Neutrophil (primary cell): Measurements from ENCODE around the gene CEMIP.

Source experiments
- H3K27ac ChIP-seq: fragments of 200-600 bp; sonication (generic); 2 replicates; pipeline ENCODE4 v1.5.1; 2016; ENCODE audit warnings: mild to moderate bottlenecking, moderate library complexity
- H3K27me3 ChIP-seq: fragments of 200-600 bp; sonication (generic); 2 replicates; pipeline ENCODE4 v1.6.0; 2016; ENCODE audit warnings: mild to moderate bottlenecking
- H3K36me3 ChIP-seq: fragments of 200-600 bp; sonication (generic); 2 replicates; pipeline ENCODE4 v1.5.1; 2017
- H3K4me1 ChIP-seq, 2 experiments: fragments of 200-600 bp in 1 of 2; sonication (generic) in 1 of 2; 1 replicate in 1 of 2; 2 replicates in 1 of 2; pipeline versions ENCODE4 v1.5.1 to v1.6.1; 2013 to 2016; ENCODE audit warnings: low read depth in 1 of 2, low read length in 1 of 2, mild to moderate bottlenecking in 1 of 2, moderate library complexity in 1 of 2; ENCODE audit not compliant: control insufficient read depth in 1 of 2, insufficient read depth in 1 of 2
- H3K4me3 ChIP-seq, 2 experiments: fragments of 200-600 bp in 1 of 2; sonication (generic) in 1 of 2; 1 replicate in 1 of 2; 2 replicates in 1 of 2; pipeline ENCODE4 v1.5.1; 2013 to 2016; ENCODE audit warnings: low read depth in 1 of 2, low read length in 1 of 2, mild to moderate bottlenecking in 1 of 2, moderate library complexity in 1 of 2
- H3K9me3 ChIP-seq: fragments of 200-600 bp; sonication (generic); 2 replicates; pipeline ENCODE4 v1.5.1; 2016
- CTCF ChIP-seq: fragments of 200-600 bp; sonication (generic); IDR thresholded peaks from 2 replicates; pipeline ENCODE4 v1.5.1; 2016; ENCODE audit warnings: antibody characterized with exemption

CEMIP gene

GRCh38 chr15:80871858-80872257 is 92.7 kb downstream of the CEMIP start:
- Histone ChIP-seq H3K27me3 (no peaks in the 10 kb centered on the region), H3K36me3 (no peaks in the 10 kb centered on the region), H3K4me1 (no peaks in the 10 kb centered on the region), H3K9me3 (no peaks in the 10 kb centered on the region), H3K27ac (no peak overlapping the region), H3K4me3 (no peak overlapping the region)
- no peak for TF ChIP-seq CTCF

- H3K4me3 ChIP-seq: no peak overlapping the region
- no peak for TF ChIP-seq CTCF
- H3K27me3 ChIP-seq: no peaks in the 10 kb centered on the region
- H3K27ac ChIP-seq: no peak overlapping the region
- H3K9me3 ChIP-seq: no peaks in the 10 kb centered on the region
- H3K4me1 ChIP-seq: no peaks in the 10 kb centered on the region
- H3K36me3 ChIP-seq: no peaks in the 10 kb centered on the region
Observed at GRCh38 chr15:80873366-80873952, 94.3 kb downstream of the CEMIP start.

- H3K9me3 ChIP-seq: no peaks in the 10 kb centered on the region
- H3K36me3 ChIP-seq: no peaks in the 10 kb centered on the region
- no peaks in the 10 kb centered on the region for H3K4me1 ChIP-seq
- H3K4me3 ChIP-seq: no peak overlapping the region
- TF ChIP-seq CTCF: no peak
- no peak overlapping the region for H3K27ac ChIP-seq
- H3K27me3 ChIP-seq: no peaks in the 10 kb centered on the region
Observed at GRCh38 chr15:80875568-80876347, 96.6 kb downstream of the CEMIP start.

- no peaks in the 10 kb centered on the region for H3K27me3 ChIP-seq
- no peak overlapping the region for H3K4me3 ChIP-seq
- TF ChIP-seq CTCF: no peak
- H3K36me3 ChIP-seq: no peaks in the 10 kb centered on the region
- no peak overlapping the region for H3K27ac ChIP-seq
- no peaks in the 10 kb centered on the region for H3K4me1 ChIP-seq
- no peaks in the 10 kb centered on the region for H3K9me3 ChIP-seq
Observed at GRCh38 chr15:80876348-80876674, 97.1 kb downstream of the CEMIP start.

- Histone ChIP-seq H3K4me3 (no peak overlapping the region), H3K4me1 (no peaks in the 10 kb centered on the region), H3K9me3 (no peaks in the 10 kb centered on the region), H3K36me3 (no peaks in the 10 kb centered on the region), H3K27me3 (no peaks in the 10 kb centered on the region), H3K27ac (no peak overlapping the region)
- TF ChIP-seq CTCF: no peak
Observed at GRCh38 chr15:80878242-80878866, 99.2 kb downstream of the CEMIP start.
